Prostate gland (tissue), 2 donors: ENCODE data around the gene RBP5. TPM values are rescaled to one million over a fixed set of nuclear protein-coding genes. Genes with fewer than 3 reads are reported as not detected.
A peak's percentile ranks its signal among the peaks of the same experiment; 100 is the strongest.

Experiments used
- DNase-seq: peaks from one replicate; pipeline ENCODE4 v3.0.0-alpha.2; 2019; ENCODE audit warnings: low spot score
- H3K27ac ChIP-seq, 2 donors: fragments of 200-600 bp; sonication (generic); 2 replicates each; pipeline ENCODE4 v1.5.1; 2017 to 2019
- H3K27me3 ChIP-seq: fragments of 200-600 bp; sonication (generic); replicated peaks from 2 replicates; pipeline ENCODE4 v1.5.1; 2019; ENCODE audit not compliant: insufficient read depth
- H3K36me3 ChIP-seq, 2 donors: fragments of 200-600 bp; sonication (generic); 1 replicate in 1 of 2; 2 replicates in 1 of 2; pipeline versions ENCODE4 v1.5.1 to v1.8.1; 2017 to 2019
- H3K4me1 ChIP-seq: fragments of 200-600 bp; sonication (generic); replicated peaks from 2 replicates; pipeline ENCODE4 v1.5.1; 2019
- H3K4me3 ChIP-seq, 2 donors: fragments of 200-600 bp; sonication (generic); 2 replicates each; pipeline ENCODE4 v1.5.1; 2017 to 2019
- H3K9me3 ChIP-seq: fragments of 200-600 bp; sonication (generic); 2 replicates; pipeline ENCODE4 v1.5.1; 2017
- CTCF ChIP-seq, 4 experiments: fragments of 200-600 bp in 2 of 4; fragments of 450-650 bp in 2 of 4; sonication (generic) in 2 of 4; IDR thresholded peaks; 1 replicate in 3 of 4; 2 replicates in 1 of 4; pipeline ENCODE4 v1.5.1; 2016 to 2019; ENCODE audit warnings: antibody characterized with exemption in 4 of 4, mild to moderate bottlenecking in 2 of 4, moderate library complexity in 2 of 4
- POLR2A ChIP-seq: fragments of 450-650 bp; IDR thresholded peaks from one replicate; pipeline ENCODE4 v1.6.1; 2016; ENCODE audit warnings: antibody characterized with exemption, mild to moderate bottlenecking
- POLR2AphosphoS5 ChIP-seq: sonication (generic); formaldehyde crosslinking; IDR thresholded peaks from one replicate; pipeline ENCODE4 v1.6.1; 2017; ENCODE audit warnings: antibody characterized with exemption
- WGBS: methylation state at CpG from one replicate; pipeline ENCODE4 v1.1.5; 2018; 5-methylcytosine and 5-hydroxymethylcytosine counted together
- intact Hi-C: fragments of 100-400 bp; cut with DNase I; formaldehyde crosslinking; loops from one replicate; pipeline ENCODE4 v1.14.2; 2022
- total RNA-seq, 2 donors: library from RNA; depleted of rRNA; stranded (reverse); fragments of >200 nt; gene quantifications; one replicate each; pipeline ENCODE4 v1.1.0, GENCODE V29; 2016

RBP5 gene
- total RNA-seq, 2 donors from 2014 or later, result 2.4 to 3.5 TPM

GRCh38 chr12:7091171-7091570, 37.5 kb downstream of the RBP5 start:
- H3K4me1 ChIP-seq, result no peaks in the 10 kb centered on the region

GRCh38 chr12:7090222-7090998, 38.3 kb downstream of the RBP5 start:
- 69% methylated on average over 16 of the region's 16 CpGs for WGBS
- Histone ChIP-seq H3K9me3 (no peaks in the 10 kb centered on the region), H3K4me3 (no peak overlapping the region), H3K36me3 (peaks cover 0 to 7% of the 10 kb centered on the region in 2 donors), H3K27ac (peak overlapping the region; percentile 34 to 66), H3K4me1 (no peaks in the 10 kb centered on the region), H3K27me3 (no peaks in the 10 kb centered on the region)
- TF ChIP-seq POLR2A, result no peak
- no peak for TF ChIP-seq POLR2AphosphoS5
- no peak for TF ChIP-seq CTCF (IDR thresholded peaks at IDR 0.05)
- intact Hi-C loops, result no loop called here
- no peak for DNase-seq

More at GRCh38 chr12:7091171-7091570, 37.5 kb downstream of the RBP5 start:
- no peak for DNase-seq
- WGBS, result 76% methylated on average over 7 of the region's 7 CpGs
- Histone ChIP-seq H3K4me3 (peak overlapping the region; percentile 21 to 32), H3K27ac (peak overlapping the region; percentile 66 to 77), H3K27me3 (no peaks in the 10 kb centered on the region), H3K9me3 (no peaks in the 10 kb centered on the region), H3K36me3 (peaks cover 0 to 7% of the 10 kb centered on the region in 2 donors)
- TF ChIP-seq POLR2AphosphoS5 (no peak), CTCF (IDR thresholded peaks at IDR 0.05) (no peak), POLR2A (no peak)
- intact Hi-C loops, result no loop called here

- no peaks in the 10 kb centered on the region for H3K27me3 ChIP-seq
- H3K9me3 ChIP-seq, result no peaks in the 10 kb centered on the region
- TF ChIP-seq POLR2A (no peak), CTCF (IDR thresholded peaks at IDR 0.05) (no peak), POLR2AphosphoS5 (no peak)
- no peaks in the 10 kb centered on the region for H3K4me1 ChIP-seq
- H3K4me3 ChIP-seq, result no peak overlapping the region
- no peak for DNase-seq
- 79% methylated on average over 11 of the region's 11 CpGs for WGBS
- no peak overlapping the region for H3K27ac ChIP-seq
- intact Hi-C loops, result no loop called here
- peaks cover 0 to 7% of the 10 kb centered on the region in 2 donors for H3K36me3 ChIP-seq
Observed at GRCh38 chr12:7089196-7089871, 39.4 kb downstream of the RBP5 start.

- H3K9me3 ChIP-seq, result no peaks in the 10 kb centered on the region
- no peaks in the 10 kb centered on the region for H3K4me1 ChIP-seq
- H3K27me3 ChIP-seq, result no peaks in the 10 kb centered on the region
- H3K27ac ChIP-seq, result no peak overlapping the region
- intact Hi-C loops, result no loop called here
- H3K36me3 ChIP-seq, result no peaks in the 10 kb centered on the region
- H3K4me3 ChIP-seq, result no peak overlapping the region
- no peak for DNase-seq
- TF ChIP-seq CTCF (IDR thresholded peaks at IDR 0.05) (no peak), POLR2A (no peak), POLR2AphosphoS5 (no peak)
Observed at GRCh38 chr12:7083125-7083524, 45.6 kb downstream of the RBP5 start.
